NCI-H2196 (cell line): ENCODE data around the gene EPS8L3.
"Not testable (repeated sequence)": the region's sequence is repeated elsewhere in the genome, so short reads cannot be mapped to it uniquely, and the experiment has no call there.

Experiments
- DNase-seq: peaks from one replicate; lab custom pipeline; 2025; ENCODE audit not compliant: unreplicated experiment; lab: John Stamatoyannopoulos, UW

Gene EPS8L3

GRCh38 chr1:109781806-109782205, 18.1 kb upstream of the EPS8L3 start:
- no peak for DNase-seq

- DNase-seq = no peak
These were observed 17.3 kb upstream of the EPS8L3 start for GRCh38 chr1:109780982-109781381.

- DNase-seq = no peak
These were observed 14.4 kb upstream of the EPS8L3 start for GRCh38 chr1:109777980-109778625.

- no peak for DNase-seq
These were observed 13.7 kb upstream of the EPS8L3 start for GRCh38 chr1:109777436-109777835.

- peak; percentile 83 for DNase-seq
These were observed 13.2 kb upstream of the EPS8L3 start for GRCh38 chr1:109776911-109777310.

- DNase-seq = no peak
These were observed 12.6 kb upstream of the EPS8L3 start for GRCh38 chr1:109776206-109776835.

- no peak for DNase-seq
These were observed 11.7 kb upstream of the EPS8L3 start for GRCh38 chr1:109775398-109775797.

GRCh38 chr1:109773900-109774485, 10.3 kb upstream of the EPS8L3 start:
- DNase-seq = no peak

- DNase-seq = peak; percentile 89
These were observed 9.6 kb upstream of the EPS8L3 start for GRCh38 chr1:109773203-109773899.

- no peak for DNase-seq
These were observed 9.0 kb upstream of the EPS8L3 start for GRCh38 chr1:109772658-109773202.

- DNase-seq = no peak
These were observed 8.3 kb upstream of the EPS8L3 start for GRCh38 chr1:109771712-109772657.

- DNase-seq = no peak
These were observed 6.8 kb upstream of the EPS8L3 start for GRCh38 chr1:109770331-109771095.

GRCh38 chr1:109769330-109770078, 5.8 kb upstream of the EPS8L3 start:
- DNase-seq = no peak

GRCh38 chr1:109768820-109769219, 5.1 kb upstream of the EPS8L3 start:
- no peak for DNase-seq

GRCh38 chr1:109768335-109768650, 4.6 kb upstream of the EPS8L3 start:
- DNase-seq = no peak

GRCh38 chr1:109767637-109768334, 4.1 kb upstream of the EPS8L3 start:
- DNase-seq = no peak

GRCh38 chr1:109766991-109767636, 3.4 kb upstream of the EPS8L3 start:
- not testable (repeated sequence) for DNase-seq
